Gastrocnemius medialis (tissue), 4 donors: ENCODE results near the gene SEC62.

ENCODE experiments used
- POLR2A ChIP-seq, 2 donors: fragments of 450-650 bp; IDR thresholded peaks; one replicate each; pipeline ENCODE4 v1.6.1; 2017; ENCODE audit warnings: antibody characterized with exemption in 2 of 2, mild to moderate bottlenecking in 2 of 2, moderate library complexity in 2 of 2
- TF ChIP-seq, protein P1 (sequence below), 5 experiments: fragments of 450-650 bp in 3 of 5; fragments of 200-600 bp in 2 of 5; sonication (generic) in 2 of 5; IDR thresholded peaks in 4 of 5; conservative IDR thresholded peaks in 1 of 5; 1 replicate in 4 of 5; 2 replicates in 1 of 5; pipeline ENCODE4 v1.5.1; 2016 to 2019; ENCODE audit warnings: antibody characterized with exemption in 5 of 5, mild to moderate bottlenecking in 3 of 5, moderate library complexity in 3 of 5

DNA sequence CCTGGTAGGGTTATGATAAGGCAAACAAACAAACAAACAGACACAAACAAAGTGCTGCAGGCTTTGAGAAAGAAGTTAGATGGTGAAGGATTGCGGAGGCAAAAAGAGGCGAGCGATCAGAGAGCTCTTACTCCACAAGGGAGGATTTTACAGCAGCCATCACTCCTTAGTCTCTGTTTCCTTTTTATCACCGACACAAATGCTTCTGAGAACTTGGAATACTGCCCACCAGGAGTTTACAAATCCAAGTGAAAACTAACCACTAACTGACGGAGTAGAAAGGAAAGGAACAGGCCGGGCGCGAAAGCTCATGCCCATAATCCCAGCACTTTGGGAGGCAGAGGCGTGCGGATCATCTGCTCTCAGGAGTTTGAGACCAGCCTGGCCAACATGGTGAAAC, 35.6 kb downstream of the SEC62 start:
- TF ChIP-seq, protein P1, sequence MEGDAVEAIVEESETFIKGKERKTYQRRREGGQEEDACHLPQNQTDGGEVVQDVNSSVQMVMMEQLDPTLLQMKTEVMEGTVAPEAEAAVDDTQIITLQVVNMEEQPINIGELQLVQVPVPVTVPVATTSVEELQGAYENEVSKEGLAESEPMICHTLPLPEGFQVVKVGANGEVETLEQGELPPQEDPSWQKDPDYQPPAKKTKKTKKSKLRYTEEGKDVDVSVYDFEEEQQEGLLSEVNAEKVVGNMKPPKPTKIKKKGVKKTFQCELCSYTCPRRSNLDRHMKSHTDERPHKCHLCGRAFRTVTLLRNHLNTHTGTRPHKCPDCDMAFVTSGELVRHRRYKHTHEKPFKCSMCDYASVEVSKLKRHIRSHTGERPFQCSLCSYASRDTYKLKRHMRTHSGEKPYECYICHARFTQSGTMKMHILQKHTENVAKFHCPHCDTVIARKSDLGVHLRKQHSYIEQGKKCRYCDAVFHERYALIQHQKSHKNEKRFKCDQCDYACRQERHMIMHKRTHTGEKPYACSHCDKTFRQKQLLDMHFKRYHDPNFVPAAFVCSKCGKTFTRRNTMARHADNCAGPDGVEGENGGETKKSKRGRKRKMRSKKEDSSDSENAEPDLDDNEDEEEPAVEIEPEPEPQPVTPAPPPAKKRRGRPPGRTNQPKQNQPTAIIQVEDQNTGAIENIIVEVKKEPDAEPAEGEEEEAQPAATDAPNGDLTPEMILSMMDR (IDR thresholded peaks at IDR 0.05 in 4 of 5, conservative IDR thresholded peaks at IDR 0.05 in 1 of 5): no peak
- TF ChIP-seq POLR2A (IDR thresholded peaks at IDR 0.05): no peak
